AG04450 (cell line): ENCODE results near the gene LRRC4. TPM values are rescaled to one million over a fixed set of nuclear protein-coding genes. Genes with fewer than 3 reads are reported as not detected.

Experiments
- CTCF ChIA-PET: fragments of 300-600, 350-600 bp; formaldehyde crosslinking; extraction: SDS; loops from one replicate; lab custom pipeline; 2022; ENCODE audit warnings: antibody characterized with exemption, inconsistent platforms; lab: Charles Lee
- POLR2A ChIA-PET: fragments of 350-600 bp; formaldehyde crosslinking; extraction: SDS; loops from one replicate; lab custom pipeline; 2021; ENCODE audit warnings: antibody characterized with exemption, inconsistent platforms; lab: Yijun Ruan, JAX
- DNase-seq: peaks from one replicate; pipeline ENCODE4 v3.0.0-alpha.2; 2011; ENCODE audit warnings: low read depth, low spot score
- H3K27ac ChIP-seq: one replicate; pipeline ENCODE4 v1.5.1; 2012; ENCODE audit warnings: low read depth, low read length, control low read depth
- H3K27me3 ChIP-seq: one replicate; pipeline ENCODE4 v1.6.0; 2012; ENCODE audit warnings: low read length; ENCODE audit not compliant: control insufficient read depth, insufficient read depth
- H3K4me3 ChIP-seq: 2 replicates; pipeline ENCODE4 v1.5.1; 2011; ENCODE audit warnings: mild to moderate bottlenecking, low read depth, low read length, control low read depth
- H3K9me3 ChIP-seq: 2 replicates; pipeline ENCODE4 v1.5.1; 2012; ENCODE audit warnings: low read length; ENCODE audit not compliant: control insufficient read depth, insufficient read depth
- CTCF ChIP-seq: IDR thresholded peaks from 2 replicates; pipeline ENCODE4 v1.5.1; 2011; ENCODE audit warnings: low read depth, low read length, control low read depth, inconsistent platforms
- polyA plus RNA-seq: library from polyadenylated mRNA; depleted of rRNA; stranded (reverse); fragments of >200 nt; gene quantifications from 2 replicates; pipeline ENCODE4 v1.2.3, GENCODE V29; 2011

The LRRC4 gene
- polyA plus RNA-seq, 1 experiment: 0.35 TPM

DNA sequence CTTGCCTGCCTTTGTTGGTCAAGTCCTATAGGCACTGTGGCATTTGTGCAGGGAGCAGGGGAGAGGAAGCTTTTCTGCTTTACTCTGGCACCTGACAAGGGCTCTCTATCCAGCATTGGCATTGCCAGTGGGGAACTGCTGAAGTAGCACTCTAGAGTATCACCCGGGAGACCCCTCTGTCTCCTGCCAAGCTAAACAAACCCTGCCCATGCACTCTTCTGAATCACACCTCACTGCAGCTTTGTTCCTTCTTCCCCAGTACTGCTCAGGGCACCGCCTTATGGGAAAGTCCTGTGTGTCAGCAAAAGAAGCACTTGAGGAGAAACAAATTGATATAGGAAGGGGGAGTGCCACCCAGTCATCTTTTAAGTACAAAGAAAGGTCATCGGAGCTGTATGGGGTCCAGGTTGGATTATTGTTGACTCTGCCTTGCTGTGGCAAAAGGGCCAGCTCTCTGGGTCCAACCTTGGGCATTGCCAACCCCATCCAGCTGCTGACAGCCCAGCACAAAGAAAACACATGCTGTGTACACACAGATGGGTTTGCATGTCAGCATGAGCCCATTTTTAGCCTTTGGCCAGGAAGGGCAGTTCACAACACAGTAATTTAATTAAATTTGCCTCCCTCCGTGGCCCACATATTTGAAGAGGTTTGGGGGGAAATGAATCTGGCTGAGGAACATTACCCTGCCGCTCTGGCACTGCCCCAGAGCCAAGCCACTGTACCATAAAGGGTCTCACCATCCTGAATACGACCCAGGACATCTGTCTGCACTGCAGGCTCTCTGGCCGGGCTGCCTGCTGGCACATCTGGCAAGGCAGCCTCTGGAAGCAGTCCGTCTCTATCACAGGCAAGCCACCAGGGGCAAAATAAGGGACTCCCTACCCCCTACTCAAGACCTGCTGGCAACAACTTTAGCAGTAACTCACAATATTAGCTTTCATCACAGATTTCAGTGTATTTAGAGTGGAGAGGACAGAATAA lies 13.1 kb downstream of the LRRC4 start:
- TF ChIP-seq CTCF: no peak
- Histone ChIP-seq H3K27ac (no peak overlapping the region), H3K27me3 (no peaks in the 10 kb centered on the region), H3K4me3 (no peak overlapping the region), H3K9me3 (no peaks in the 10 kb centered on the region)
- ChIA-PET POLR2A (interaction anchor here (0.6 kb wide), 1 partner anchor 87 kb away, joined by 4 read pairs; no protein-coding TSS in a partner anchor), CTCF (interaction anchor here (1.4 kb wide), 1 partner anchor 12 kb away, joined by 4 read pairs; no protein-coding TSS in a partner anchor)
- DNase-seq: no peak

- H3K4me3 ChIP-seq: no peak overlapping the region
- ChIA-PET POLR2A (interaction anchor here (0.6 kb wide), 1 partner anchor 18 kb away, joined by 3 read pairs; no protein-coding TSS in a partner anchor), CTCF (interaction anchor here (0.8 kb wide), 1 partner anchor 309 kb away, joined by 3 read pairs; no protein-coding TSS in a partner anchor)
- no peaks in the 10 kb centered on the region for H3K27me3 ChIP-seq
- H3K9me3 ChIP-seq: no peaks in the 10 kb centered on the region
- H3K27ac ChIP-seq: no peak overlapping the region
- no peak for DNase-seq
- no peak for TF ChIP-seq CTCF
Observed at GRCh38 chr7:128017460-128017859, 13.8 kb downstream of the LRRC4 start.

DNA sequence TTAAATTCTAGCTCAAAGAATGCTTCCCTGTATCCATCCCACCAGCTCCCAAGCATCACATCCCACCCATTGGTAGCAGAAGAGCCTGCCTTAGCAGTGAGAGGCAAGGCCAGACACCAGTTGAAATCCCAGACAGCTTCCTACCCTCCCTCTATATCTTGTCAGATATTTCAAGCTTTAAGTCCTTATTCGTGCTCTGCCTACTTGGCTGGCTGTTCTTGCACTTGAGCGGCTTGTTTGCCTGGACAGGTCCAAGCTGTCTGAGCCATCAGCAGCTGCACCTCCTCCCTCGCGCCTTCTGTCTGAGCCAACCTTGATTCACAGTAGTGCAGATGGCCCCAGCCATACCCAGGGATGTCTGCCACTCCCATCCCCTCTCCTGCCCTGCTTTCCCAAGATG lies 16.4 kb downstream of the LRRC4 start:
- DNase-seq: no peak
- ChIA-PET CTCF (interaction anchor here (0.6 to 2.3 kb wide), 2 partner anchors 177 to 307 kb away, joined by 3 to 7 read pairs; no protein-coding TSS in a partner anchor), POLR2A (no interaction called here)
- H3K9me3 ChIP-seq: no peaks in the 10 kb centered on the region
- no peak overlapping the region for H3K4me3 ChIP-seq
- TF ChIP-seq CTCF: no peak
- H3K27ac ChIP-seq: no peak overlapping the region
- H3K27me3 ChIP-seq: no peaks in the 10 kb centered on the region

- ChIA-PET CTCF (interaction anchor here (0.6 to 1.1 kb wide), 2 partner anchors 9 to 11 kb away, joined by 3 to 5 read pairs; no protein-coding TSS in a partner anchor), POLR2A (no interaction called here)
- DNase-seq: no peak
Observed at GRCh38 chr7:128011131-128011661, 20.0 kb downstream of the LRRC4 start.

More at GRCh38 chr7:128011131-128011661, 20.0 kb downstream of the LRRC4 start:
- Histone ChIP-seq H3K27ac (no peak overlapping the region), H3K27me3 (no peaks in the 10 kb centered on the region), H3K9me3 (no peaks in the 10 kb centered on the region), H3K4me3 (no peak overlapping the region)
- no peak for TF ChIP-seq CTCF
